Stimulated activated CD4-positive, alpha-beta T cell treated with anti-CD3 and anti-CD28 coated beads, TNF-alpha, amount 100 ng/mL, for 1 hour (primary cell): ENCODE results near the gene ZNF695.
A peak's percentile ranks its signal among the peaks of the same experiment; 100 is the strongest.
"Not testable (repeated sequence)": the region's sequence is repeated elsewhere in the genome, so short reads cannot be mapped to it uniquely, and the experiment has no call there.

Experiments used
- DNase-seq, 3 donors: peaks; one replicate each; pipeline ENCODE4 v3.0.0-alpha.2; 2020; ENCODE audit warnings: low read depth in 3 of 3, low spot score in 1 of 3

The ZNF695 gene

DNA sequence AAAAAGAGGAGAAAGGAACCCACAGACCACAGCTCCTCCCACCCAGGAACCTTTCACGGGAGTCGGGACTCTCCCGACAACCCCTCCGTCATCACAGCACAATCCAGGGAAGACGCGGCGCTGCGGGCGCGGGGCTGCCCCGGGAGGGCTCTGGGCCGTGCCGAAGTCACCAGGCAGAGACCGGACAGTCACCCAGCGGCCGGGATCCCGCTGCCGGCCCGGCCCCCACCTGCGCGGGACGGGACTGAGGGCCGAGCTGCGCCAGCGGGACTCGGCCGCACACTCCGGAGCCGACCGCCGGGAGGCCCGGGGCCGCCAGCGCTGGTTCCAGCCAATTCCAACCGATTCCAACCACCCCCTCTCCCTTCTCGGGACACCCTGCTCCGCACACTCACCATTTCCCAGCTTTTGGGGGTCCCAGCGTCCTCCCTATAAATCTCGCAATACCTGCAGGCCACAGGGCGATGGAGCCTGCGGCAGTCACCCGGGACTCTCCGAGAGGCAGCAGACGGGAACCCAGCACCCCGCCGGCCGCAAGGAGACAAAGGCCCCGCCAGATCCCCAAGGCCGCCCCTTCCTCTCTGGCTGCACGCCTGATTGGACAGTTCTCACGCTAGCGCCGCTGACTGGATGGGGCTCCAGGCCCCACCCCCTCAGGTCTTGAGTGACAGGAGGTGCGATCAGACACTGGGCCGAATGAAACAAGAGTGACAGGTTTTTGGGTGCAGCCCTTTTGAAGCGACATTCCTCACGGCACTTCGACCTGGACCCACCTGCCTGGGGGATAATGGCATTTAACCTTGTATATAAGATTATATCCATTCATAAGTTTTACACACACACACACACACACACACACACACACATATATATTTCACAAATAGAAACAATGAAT is at the start of gene ZNF695:
ZNF695 (minus strand) TSS at position 547 of the 895 bp plus-strand sequence; CDS start at position 398, 149 bp downstream.
- peak in 1 of 3 donors; percentile 6 for DNase-seq

DNA sequence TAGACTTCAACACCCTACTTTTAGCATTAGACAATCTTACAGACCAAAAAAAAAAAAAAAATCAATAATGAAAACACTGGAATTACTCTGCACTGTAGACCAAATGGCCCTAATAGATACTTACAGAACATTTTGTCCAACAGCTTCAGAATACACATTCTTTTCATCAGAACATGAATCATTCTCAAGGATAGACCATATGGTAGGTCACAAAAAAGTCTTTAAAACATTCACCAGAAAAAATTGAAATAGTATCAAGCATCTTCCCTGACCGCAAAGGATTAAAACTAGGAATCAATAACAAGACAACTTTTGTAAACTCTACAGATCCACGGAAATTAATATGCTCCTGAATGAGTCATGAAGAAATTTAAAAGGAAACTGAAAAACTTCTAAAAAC is 48.2 kb upstream of the ZNF695 start:
- DNase-seq = no peak

DNA sequence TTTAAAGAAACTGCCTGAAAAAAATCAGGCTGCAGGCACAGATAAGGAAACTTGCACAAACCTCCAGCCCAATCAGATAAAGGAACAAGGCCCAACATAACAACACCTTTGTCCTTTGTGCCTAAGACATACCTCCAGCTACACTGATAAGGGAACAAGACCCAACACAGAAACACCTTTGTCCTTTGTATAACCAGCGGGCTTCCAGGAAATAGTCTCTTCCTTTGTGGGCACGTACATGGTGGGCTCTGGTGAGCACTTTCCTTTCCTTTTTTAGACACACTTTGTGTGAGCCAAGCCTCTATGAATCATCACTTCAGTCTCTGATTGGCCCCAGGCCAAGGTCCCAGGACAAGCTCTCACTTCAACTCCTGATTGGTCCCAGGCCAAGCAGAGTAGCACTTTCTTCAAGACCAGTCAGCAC is 47.1 kb upstream of the ZNF695 start:
- DNase-seq = no peak

DNA sequence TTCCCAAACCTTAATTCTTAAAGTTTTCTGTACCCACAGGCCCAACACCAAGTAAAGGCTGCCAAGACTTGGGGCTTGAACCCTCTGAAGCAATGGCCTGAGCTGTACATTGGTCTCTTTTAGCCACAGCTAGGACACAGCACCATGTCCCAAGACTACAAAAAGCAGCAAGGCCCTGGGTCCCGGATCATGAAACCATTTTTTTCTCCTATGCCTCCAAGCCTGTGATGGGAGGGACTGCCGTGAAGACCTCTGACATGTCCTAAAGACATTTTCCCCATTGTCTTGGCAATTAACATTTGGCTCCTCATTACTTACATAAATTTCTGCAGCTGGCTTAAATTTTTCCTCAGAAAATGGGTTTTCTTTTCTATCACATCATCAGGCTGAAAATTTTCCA is 39.8 kb upstream of the ZNF695 start:
- no peak for DNase-seq

DNA sequence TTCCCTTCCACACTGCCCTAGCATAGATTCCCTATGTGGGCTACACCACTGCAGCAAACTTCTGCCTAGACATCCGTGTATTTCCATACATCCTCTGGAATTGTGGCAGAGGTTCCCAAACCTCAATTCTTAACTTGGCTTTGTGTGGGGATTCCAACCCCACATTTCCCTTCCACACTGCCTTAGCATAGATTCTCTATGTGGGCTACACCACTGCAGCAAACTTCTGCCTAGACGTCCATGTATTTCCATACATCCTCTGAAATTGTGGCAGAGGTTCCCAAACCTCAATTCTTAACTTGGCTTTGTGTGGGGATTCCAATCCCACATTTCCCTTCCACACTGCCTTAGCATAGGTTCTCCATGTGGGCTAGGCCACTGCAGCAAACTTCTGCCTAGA is 39.4 kb upstream of the ZNF695 start:
- no peak for DNase-seq

DNA sequence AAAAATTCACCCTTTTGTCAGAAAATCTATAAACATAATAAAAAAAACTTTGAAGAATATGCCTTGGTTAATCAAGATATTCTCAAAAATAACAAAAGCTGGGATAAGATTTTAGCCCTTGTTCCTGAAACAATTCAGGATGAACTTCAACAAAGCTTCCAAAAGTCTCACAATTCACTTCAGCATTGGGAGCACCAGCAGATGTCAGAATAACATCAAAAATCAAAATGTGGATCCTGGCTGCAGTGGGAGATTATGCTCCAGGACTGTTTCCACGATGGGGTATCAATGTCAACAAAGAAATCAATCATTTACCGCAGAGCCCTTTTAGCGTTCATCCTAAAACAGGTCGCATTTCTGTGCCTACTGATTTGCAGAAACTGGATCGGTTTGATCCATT is 35.5 kb upstream of the ZNF695 start:
- no peak for DNase-seq

DNA sequence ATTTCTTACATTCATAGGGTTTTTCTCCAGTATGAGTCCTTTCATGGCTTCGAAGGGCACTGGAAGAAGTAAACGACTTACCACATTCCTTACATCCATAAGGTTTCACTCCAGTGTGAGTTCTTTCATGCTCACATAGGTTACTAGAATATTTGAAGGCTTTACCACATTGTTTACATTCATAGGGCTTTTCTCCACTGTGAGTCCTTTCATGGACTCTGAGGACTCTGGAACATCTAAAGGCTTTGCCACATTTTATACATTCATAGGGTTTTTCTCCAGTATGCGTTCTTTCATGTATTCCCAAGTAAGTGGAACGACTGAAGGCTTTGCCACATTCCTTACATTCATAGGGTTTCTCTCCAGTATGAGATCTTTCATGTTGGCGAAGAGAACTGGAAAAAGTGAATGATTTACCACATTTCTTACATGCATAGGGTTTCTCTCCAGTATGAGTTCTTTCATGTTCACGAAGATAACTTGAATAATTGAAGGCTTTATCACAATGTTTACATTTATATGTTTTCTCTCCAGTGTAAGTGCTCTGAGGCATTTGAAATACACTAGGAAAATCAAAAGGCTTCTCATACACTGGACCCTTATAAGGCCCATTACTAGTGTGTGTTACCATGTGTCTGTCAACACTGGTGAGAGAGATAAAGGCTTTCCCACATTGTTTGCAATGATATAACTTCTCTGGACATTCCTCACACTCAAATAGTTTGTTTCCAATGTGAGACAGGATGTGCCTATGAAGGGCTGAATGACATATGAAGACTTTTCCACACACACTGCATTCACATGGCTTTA is 29.9 kb upstream of the ZNF695 start:
- DNase-seq = no peak

DNA sequence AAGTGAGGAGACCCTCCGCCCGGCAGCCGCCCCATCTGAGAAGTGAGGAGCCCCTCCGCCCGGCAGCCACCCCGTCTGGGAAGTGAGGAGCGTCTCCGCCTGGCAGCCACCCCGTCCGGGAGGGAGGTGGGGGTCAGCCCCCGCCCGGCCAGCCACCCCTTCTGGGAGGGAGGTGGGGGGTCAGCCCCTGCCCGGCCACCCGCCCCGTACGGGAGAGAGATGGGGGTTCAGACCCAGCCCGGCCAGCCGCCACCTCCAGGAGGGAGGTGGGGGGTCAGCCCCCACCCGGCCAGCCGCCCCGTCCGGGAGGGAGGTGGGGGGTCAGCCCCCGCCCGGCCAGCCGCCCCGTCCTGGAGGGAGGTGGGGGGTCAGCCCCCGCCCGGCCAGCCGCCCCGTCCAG is 24.4 kb upstream of the ZNF695 start:
- not testable (repeated sequence) for DNase-seq

DNA sequence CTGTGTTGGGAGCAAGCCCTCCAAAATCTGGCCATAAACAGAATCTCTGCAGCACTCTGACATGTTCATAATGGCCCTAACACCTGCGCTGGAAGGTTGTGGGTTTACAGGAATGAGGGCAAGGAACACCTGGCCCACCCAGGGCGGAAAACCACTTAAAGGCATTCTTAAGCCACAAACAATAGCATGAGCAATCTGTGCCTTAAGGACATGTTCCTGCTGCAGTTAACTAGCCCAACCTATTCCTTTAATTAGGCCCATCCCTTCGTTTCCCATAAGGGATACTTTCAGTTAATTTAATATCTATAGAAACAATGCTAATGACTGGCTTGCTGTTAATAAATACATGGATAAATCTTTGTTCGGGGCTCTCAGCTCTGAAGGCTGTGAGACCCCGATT is 16.8 kb upstream of the ZNF695 start:
- not testable (repeated sequence) for DNase-seq

DNA sequence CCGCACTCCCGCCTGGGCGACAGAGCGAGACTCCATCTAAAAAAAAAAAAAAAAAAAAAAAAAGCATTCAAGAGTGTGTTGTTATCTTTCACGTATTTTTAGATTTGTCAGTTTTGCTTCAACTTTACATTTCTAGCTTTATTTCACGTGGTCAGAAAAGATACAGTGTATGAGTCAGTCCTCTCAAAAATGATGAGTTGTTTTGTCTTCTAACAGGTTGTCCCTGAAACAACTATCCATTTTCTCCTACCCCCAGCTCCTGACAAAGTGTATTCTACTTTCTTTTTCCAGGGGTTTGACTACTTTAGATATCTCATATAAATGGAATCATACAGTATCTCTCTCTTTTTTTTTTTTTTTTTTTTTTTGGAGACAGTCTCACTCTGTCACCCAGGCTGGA is 5.5 kb upstream of the ZNF695 start:
- no peak for DNase-seq

DNA sequence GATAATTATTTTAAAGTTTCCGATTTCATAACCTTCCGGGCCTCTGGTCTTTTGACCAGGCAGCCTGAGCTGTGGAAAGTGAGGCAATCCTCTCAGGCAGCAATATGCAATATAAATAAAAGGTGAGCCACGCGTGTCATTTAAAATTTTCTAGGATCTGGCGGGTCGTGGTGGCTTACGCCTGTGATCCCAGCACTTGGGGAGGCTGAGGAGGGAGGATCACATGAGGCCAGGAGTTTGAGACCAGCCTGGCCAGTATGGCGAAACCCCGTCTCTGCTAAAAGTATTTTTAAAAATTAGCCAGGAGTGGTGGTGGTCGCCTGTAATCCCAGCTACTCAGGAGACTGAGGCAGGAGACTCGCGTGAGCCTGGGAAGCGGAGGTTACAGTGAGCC is 546 bp upstream of the ZNF695 start:
- no peak for DNase-seq

DNA sequence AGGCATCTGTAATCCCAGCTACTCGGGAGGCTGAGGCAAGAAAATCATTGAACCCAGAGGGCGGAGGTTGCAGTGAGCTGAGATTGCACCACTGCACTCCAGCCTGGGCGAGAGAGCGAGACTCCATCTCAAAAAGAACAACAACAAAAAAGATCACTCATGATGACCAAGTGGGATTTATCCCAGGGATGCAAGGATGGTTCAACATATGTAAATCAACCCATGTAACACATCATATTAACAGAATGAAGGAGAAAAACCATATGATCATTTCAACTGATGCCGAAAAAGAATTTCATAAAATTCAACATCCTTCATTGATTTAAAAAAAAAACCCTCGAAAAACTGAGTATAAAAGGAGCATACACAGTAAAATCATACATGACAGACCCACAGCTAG is 3.8 kb downstream of the ZNF695 start:
- not testable (repeated sequence) for DNase-seq

DNA sequence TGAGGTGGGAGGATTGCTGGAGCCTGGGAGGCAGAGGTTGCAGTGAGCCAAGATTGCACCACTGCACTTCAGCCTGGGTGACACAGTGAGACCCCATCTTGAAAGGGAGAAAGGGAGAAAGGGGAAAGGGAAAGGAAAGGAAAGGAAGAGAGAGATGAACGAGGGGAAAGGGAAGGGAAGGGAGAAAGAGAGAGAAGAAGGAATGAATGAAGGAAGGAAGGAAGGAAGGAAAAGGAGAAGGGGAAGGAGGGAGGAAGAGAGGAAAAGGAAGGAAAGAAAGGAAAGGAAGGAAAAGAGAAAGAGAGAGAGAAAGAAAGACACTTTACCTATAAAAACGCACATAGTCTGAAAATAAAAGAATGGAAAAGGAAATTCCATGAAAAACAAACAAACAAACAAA is 18.0 kb downstream of the ZNF695 start:
- DNase-seq = no peak

DNA sequence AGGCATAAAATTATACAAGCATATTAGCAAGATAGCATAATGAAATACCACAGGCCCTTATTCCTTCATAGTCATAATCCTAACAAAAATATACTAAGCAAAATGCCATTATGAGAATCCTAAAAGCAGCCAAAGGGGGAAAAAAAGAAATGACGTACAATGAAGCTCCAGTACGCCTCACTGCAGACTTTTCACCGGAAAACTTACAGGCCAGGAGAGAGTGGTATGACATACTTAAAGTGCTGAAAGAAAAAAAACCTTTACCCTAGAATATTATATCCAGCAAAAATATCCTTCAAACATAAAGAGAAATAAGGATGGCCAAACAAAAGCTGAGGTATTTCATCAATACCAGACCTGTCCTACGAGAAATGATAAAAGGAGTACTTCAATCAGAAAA is 19.5 kb downstream of the ZNF695 start:
- DNase-seq = no peak

DNA sequence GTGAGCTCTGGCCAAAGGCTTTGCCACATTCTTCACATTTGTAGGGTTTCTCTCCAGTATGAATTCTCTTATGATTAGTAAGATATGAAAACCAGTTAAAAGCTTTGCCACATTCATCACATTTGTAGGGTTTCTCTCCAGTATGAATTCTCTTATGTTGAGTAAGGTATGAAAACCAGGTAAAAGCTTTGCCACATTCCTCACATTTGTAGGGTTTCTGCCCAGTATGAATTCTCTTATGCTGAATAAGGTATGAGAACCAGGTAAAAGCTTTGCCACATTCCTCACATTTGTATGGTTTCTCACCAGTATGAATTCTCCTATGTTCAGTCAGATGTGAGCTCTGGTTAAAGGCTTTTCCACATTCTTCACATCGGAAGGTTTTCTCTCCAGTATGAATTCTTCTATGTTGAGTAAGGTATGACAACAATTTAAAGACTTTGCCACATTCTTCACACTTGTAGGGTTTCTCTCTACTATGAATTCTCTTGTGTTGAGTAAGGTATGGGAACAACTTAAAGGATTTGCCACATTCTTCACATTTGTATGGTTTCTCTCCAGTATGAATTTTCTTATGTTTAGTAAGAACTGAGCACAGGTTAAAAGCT is 20.7 kb downstream of the ZNF695 start:
- DNase-seq = no peak

DNA sequence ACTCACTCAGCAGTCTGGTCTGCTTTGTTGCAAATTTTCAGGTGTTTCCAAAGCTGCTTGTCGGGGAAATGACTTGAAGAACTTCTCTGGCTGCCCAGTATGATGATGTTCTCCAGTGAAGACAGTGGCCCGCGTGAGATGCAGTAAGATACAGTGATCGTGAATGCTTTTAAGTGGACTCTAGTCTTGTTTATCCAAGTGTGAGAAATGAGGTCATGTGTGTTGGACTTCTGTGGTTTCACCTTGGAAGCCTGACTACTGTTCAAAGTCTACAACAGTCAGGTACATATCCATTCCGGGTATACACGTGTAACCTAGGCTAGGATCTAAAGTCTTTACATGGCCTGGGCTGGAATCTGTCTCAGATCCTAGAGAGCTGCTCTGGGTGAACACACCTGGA is 29.1 kb downstream of the ZNF695 start:
- no peak for DNase-seq

DNA sequence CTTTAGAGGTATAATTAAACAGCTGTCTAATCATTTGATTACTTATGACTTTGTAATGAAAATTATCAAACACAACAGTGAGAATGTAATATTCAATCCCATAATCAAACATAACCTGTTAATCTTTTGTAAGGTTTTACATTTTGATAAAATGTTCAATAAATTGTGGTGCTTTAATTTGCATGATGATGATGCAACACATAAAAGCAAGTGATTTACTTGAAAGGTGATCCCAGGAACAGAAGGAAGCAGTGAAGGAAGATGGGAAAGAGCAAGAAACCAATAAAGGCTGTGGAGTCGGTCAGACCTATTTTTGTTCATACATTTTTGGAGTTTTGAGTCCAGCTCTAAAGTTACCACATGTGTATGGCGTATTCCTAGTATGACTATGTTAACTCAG is 29.6 kb downstream of the ZNF695 start:
- DNase-seq = no peak

DNA sequence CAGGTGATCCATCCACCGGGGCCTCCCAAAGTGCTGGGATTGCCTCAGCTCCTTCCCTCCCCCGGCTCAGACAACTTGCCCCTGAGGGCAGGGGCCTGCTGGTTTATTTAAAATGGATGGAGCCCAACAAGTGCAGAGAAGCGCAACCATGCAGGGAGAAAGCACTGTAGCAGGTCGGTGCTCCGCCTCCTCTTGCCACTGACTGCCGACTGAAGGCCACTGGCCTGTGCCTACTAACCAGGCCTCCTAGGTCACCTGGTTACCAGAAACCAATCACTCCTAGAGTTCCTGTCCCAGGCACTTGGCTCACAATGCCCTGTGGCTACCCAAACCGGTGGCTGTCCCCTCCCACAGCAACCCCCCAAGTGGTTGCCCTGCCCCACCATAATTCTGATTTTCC is 35.9 kb downstream of the ZNF695 start:
- no peak for DNase-seq

DNA sequence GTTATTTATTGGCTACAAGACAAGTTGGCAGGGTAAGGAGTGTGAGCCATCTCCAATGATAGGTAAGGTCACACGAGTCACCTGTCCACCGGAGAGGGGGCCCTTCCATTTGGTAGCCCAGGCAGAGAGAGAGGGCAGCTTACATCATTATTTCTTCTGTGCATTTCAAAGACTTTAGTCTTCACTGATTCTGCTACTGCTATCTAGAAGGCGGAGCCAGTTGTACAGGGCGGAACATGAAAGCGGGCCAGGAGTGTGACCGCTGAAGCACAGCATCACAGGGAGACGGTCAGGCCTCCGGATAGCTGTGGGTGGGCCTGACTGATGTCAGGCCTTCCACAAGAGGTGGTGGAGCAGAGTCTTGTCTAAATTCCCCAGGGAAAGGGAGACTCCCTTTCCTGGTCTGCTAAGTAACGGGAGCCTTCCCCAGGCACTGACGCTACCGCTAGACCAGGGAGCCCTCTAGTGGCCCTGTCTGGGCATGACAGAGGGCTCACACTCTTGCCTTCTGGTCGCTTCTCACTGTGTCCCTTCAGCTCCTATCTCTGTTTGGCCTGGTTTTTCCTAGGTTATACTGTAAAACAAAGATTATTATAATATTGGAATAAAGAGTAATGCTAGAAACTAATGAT is 36.7 kb downstream of the ZNF695 start:
- DNase-seq = peak in 2 of 3 donors; percentile 2 to 28

DNA sequence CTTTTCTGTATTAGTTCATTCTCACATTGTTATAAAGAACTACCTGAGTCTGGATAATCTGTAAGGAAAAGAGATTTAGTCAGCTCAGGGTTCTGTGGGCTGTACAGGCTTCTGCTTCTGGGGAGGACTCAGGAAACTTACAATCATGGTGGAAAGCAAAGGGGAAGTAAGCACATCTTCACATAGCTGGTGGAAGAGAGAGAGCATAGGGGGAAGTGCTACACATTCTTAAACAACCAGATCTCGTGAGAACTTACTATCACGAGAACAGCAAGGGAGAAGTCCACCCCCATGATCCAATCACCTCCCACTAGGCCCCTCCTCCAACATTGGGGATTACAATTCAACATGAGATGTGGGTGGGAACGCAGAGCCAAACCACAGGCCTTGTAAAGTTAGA is 38.2 kb downstream of the ZNF695 start:
- DNase-seq = no peak

DNA sequence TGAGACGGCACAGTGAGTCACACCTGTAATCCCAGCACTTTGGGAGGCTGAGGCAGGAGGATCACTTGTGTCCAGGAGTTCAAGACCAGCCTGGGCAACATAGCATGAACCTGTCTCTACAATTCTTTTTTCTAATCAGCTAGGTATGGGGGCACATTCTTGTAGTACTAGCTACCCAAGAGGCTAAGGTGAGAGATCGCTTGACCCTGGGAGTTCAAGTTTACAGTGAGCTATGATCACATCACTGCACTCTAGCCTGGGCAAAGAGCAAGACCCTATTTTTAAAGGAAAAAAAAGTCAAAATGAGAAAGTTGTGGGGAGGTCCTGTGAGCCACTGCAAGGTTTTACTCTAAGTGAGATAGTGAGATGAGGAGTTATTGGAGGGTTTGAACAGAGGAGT is 41.4 kb downstream of the ZNF695 start:
- no peak for DNase-seq
